Measurements from ENCODE around the gene CBX4.
A peak's percentile ranks its signal among the peaks of the same experiment; 100 is the strongest.

CBX4 gene

DNA sequence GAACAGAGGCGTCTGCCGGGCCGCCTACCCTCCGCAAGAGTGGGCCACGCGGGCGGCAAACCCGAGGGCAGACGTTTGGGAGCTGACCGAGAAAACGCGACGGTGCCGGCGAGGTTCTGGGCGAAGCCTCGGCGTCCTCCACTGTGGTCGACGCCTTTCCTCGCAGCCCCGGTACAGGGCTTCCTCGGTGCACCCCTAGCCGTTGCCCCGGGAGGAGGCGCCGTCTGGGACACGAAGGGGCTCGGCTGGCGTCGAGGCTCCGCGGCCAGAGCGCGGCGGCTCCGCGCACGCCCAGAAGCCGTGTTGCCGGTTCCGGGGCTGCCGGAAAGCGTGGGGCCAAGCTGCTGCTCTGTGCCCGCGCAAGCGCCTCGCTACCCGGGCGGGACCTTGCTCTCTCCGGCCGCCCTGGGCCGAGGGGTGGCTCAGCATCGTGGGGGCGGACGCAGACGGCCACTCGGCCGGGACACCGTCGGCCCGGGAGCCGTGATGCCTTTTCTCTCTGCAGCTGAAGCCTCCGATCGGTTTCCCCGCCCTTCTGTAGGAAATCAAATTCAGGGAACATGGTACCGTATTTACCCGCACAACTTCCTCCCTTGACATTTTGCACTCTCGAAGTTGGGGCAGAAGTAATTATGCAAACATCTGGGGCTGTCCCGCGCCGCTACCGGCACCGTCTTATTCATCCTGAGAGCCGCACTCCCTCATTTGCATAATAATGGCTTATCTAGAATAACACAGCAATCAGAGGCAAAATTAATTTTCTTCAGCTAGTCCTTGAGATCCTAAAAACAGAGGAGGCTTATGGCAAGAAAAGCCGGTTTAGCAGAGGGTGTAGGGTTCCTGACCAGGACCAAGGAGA lies 35.0 kb downstream of the CBX4 start:
- Histone ChIP-seq H3K4me3 (peak overlapping the region; percentile 14 to 63 (median 48); a peak in 19 of 20 replicates), H3K27ac (no peak overlapping the region), H3K27me3 (peaks cover 100% of the 10 kb centered on the region in 11 experiments), H3K4me1 (peaks cover 40 to 70% (median 53%) of the 10 kb centered on the region in 10 experiments), H3K36me3 (no peaks in the 10 kb centered on the region), H4K20me1 (peaks cover 0 to 99% (median 94%) of the 10 kb centered on the region in 11 experiments; a peak in 18 of 22 replicates), H3K4me2 (peak overlapping the region; percentile 56 to 91 (median 78)), H3K9me3 (replicated peaks in 1 of 11) (peaks cover 0 to 10% (median 0%) of the 10 kb centered on the region in 11 experiments; a peak in 2 of 22 replicates), H3K9ac (no peak overlapping the region)
- no peak for TF ChIP-seq Cebpa-rat (IDR thresholded peaks at IDR 0.05)

DNA sequence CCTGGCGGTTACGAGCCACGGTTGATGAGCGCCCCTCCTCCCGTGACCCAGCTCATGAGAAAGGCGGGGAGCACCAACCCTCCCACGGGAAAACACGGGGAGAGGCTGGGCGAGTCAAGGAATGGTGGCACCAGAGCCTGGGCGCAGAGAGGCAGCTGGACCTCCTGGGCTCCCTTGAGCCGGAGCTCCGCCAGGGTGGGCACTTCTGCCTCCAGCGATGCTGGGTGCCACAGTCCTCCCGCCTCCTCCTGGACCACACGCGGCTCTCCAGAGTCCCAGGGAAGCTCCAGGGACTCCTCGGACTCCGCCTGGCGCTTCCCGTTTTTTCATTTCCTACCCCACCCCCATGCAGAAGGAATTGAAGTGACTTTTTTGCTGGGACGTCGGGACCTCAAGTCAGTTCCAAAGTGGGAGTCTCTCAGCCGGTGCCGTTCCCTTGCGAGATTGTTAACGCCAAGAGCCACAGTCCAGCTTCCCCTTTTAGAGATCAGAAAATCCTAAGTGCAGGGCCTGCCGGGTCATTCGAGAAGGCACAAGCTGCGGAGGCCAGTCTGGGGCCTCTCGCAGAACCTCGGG lies 35.7 kb downstream of the CBX4 start:
- Histone ChIP-seq H3K9me3 (replicated peaks in 1 of 11) (peaks cover 0 to 10% (median 0%) of the 10 kb centered on the region in 11 experiments; a peak in 2 of 22 replicates), H3K36me3 (no peaks in the 10 kb centered on the region), H3K27me3 (peaks cover 100% of the 10 kb centered on the region in 11 experiments), H3K27ac (no peak overlapping the region), H4K20me1 (peaks cover 0 to 99% (median 94%) of the 10 kb centered on the region in 11 experiments; a peak in 18 of 22 replicates), H3K4me2 (peak overlapping the region; percentile 56 to 91 (median 78)), H3K4me1 (peaks cover 44 to 75% (median 59%) of the 10 kb centered on the region in 10 experiments), H3K9ac (no peak overlapping the region), H3K4me3 (peak overlapping the region; percentile 14 to 63 (median 46); a peak in 12 of 20 replicates)
- no peak for TF ChIP-seq Cebpa-rat (IDR thresholded peaks at IDR 0.05)

DNA sequence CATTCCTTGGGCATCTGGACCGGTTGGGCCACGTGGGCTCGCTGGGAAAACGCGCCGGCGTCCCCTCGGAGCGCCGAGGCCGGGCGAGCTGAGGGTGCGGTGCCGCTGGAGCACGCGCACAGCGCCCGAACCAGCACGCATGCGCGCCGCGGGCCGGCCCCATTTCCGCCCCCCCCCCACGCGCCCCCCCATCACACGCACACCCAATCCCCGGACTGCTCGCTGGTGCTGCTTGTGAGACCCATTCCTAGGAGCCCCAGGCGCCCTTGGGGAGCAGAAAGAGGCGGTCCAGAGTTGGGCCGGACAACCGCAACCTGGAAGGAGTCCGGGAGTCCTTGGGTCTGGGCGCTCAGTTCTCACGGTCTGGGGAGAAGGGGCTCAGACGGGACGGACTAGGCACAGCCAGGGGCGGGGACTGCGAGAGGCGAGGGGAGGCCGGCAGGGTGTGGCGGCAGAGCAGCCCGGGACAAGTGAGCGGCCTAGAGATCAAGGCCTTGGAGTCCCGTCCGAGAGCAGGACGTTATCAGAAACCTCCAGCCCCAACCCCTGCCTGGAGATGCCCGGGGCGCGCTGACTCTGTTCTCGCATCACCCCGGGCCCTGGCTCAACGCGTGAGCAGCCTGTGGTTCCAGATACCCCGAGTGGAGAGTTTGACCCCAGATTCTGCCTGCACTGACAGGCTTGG lies 36.4 kb downstream of the CBX4 start:
- Histone ChIP-seq H3K4me1 (peaks cover 51 to 81% (median 65%) of the 10 kb centered on the region in 10 experiments), H3K9ac (no peak overlapping the region), H3K27ac (no peak overlapping the region), H3K36me3 (no peaks in the 10 kb centered on the region), H3K4me2 (peak overlapping the region; percentile 45 to 91 (median 78); a peak in 21 of 22 replicates), H3K27me3 (peaks cover 100% of the 10 kb centered on the region in 11 experiments), H3K4me3 (peak overlapping the region in 4 of 10 experiments; percentile 7 to 63 (median 38); a peak in 4 of 20 replicates), H4K20me1 (peaks cover 0 to 99% (median 92%) of the 10 kb centered on the region in 11 experiments; a peak in 18 of 22 replicates), H3K9me3 (replicated peaks in 1 of 11) (peaks cover 0 to 10% (median 0%) of the 10 kb centered on the region in 11 experiments; a peak in 2 of 22 replicates)
- no peak for TF ChIP-seq Cebpa-rat (IDR thresholded peaks at IDR 0.05)

DNA sequence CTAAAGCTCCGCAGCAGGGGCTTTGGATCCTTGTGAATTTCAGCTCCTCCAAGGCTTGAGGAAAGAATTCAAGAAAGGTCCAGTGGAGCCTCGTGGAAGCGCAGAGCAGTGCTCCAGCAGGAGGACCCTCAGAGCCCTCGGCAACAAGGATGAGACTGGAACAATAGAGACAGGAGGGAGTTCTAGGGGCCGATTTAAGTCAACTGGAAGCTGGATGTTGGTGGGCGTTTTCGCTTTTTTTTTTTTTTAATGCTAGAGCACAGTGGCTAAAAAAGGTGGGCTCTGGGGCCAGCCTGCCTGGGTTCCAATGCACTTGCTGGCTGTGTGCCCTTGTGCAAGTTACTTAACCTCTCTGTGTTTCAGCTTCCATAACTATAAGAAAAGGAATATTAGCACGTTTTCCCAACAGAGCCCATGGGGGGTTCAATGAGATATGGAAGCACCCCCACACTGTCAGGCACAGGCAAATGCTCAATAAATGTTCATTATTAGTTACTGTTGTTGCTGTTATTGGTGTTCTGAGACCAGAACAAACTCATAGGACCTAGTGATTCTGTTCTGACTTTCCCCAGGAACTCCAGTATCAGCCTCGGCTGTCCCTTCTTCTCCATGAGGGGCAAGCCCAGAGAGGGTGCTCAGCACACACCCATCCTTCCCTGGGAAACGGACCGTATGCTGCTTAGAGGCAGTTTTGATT lies 37.1 kb downstream of the CBX4 start:
- H3K36me3 ChIP-seq, result no peaks in the 10 kb centered on the region
- no peak for TF ChIP-seq Cebpa-rat (IDR thresholded peaks at IDR 0.05)
- peaks cover 0 to 94% (median 85%) of the 10 kb centered on the region in 11 experiments; a peak in 18 of 22 replicates for H4K20me1 ChIP-seq
- H3K27ac ChIP-seq, result no peak overlapping the region
- H3K27me3 ChIP-seq, result peaks cover 95 to 97% (median 96%) of the 10 kb centered on the region in 11 experiments
- H3K9me3 ChIP-seq (replicated peaks in 1 of 11), result peaks cover 0 to 10% (median 0%) of the 10 kb centered on the region in 11 experiments; a peak in 2 of 22 replicates
- H3K4me3 ChIP-seq, result no peak overlapping the region
- no peak overlapping the region; a peak in 1 of 22 replicates for H3K4me2 ChIP-seq
- no peak overlapping the region for H3K9ac ChIP-seq
- H3K4me1 ChIP-seq, result peaks cover 53 to 83% (median 68%) of the 10 kb centered on the region in 10 experiments

DNA sequence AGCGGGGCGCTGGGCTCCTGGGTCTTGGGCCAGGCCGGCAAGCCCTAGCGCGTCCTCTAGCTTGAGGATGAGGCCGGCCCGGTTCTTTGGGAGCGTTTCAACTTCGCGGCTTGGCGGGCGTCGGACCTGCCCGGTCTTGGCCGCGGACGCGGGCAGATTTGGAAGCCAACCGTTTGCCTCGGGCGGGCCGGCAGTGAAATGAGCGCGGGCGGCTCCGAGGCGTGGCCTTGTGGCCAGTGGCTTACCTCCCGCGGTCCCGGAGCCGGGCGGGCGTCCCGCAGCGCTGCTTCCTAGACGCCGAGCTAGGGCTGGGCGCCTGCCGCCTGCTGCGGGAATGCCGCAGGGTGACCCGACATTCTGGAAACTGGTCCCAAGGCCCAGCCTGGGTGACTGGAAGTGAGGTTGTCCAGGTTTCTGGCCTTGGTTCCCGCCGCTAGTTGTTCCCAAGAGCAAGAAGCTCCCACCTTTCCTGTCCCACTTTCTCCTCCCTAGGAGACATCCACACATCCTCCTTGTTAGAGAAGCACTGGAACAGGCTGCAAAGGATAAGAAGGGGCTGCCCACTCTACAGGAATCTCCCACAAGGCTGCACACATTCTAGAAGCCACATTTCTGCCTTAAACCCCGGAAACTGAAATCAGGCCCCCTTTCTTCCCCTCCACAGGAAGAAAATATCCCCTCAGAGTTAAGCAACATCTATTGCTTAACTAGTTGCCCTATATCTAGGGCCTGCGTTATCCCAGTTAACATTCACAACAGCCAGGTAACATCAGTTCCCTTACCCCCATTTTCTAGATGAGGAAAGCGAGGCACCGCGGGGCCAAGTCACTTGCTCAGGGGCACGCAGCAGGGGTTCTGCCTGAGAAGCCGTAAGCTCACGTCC lies 37.8 kb downstream of the CBX4 start:
- Histone ChIP-seq H3K4me2 (peak overlapping the region; percentile 70 to 98 (median 90)), H3K4me3 (peak overlapping the region in 9 of 10 experiments; percentile 38 to 63 (median 45); a peak in 17 of 20 replicates), H3K27ac (no peak overlapping the region)

DNA sequence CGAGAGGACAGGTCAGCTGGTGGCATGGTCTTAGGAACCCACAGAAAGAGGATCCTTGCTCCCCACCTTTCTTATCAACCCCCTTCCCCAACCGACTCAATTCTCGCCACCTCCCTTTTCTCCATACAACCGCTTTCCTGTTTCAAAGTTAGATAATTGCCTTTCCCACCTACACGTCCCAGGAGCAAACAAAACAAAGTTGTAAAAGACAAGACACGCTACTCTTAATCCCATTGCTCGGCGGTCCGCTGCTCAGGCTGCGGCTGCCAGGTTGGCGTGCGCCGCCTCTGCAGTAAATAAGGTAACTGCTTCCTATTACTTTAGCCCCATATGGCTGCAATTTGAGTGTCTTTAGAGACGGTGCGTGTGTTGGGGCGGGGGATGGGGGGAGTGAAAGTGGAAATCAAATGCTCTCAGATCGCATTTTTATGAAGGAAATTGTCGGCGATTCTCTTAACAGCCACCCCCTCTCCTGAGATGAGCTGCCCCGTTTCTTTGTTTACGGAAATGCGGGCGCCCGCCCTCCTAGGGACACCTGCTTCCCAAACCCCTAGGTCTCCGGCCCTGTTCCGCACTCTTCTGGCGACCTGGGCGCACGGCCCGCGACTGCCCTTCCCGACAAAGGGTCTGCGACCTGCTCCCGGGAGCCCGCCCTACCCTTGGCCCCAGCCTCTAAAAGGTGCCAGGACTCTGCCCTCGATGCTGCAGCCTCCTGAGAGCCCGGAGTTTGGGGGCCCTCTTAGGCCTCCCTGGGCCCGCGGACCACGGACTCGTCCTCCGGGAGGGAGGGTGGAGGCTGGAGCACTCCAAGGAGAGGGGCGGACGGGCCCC lies 38.7 kb downstream of the CBX4 start:
- Histone ChIP-seq H3K4me1 (peaks cover 61 to 78% (median 70%) of the 10 kb centered on the region in 10 experiments), H3K9ac (peak overlapping the region in 1 of 11 experiments; percentile 25; a peak in 2 of 22 replicates), H3K4me3 (peak overlapping the region; percentile 38 to 63 (median 46)), H4K20me1 (peaks cover 0 to 88% (median 77%) of the 10 kb centered on the region in 11 experiments; a peak in 18 of 22 replicates), H3K27me3 (peaks cover 79 to 83% (median 80%) of the 10 kb centered on the region in 11 experiments), H3K36me3 (no peaks in the 10 kb centered on the region), H3K9me3 (replicated peaks in 1 of 11) (peaks cover 0 to 10% (median 0%) of the 10 kb centered on the region in 11 experiments; a peak in 2 of 22 replicates), H3K4me2 (peak overlapping the region; percentile 70 to 98 (median 90)), H3K27ac (no peak overlapping the region)
- TF ChIP-seq Cebpa-rat (IDR thresholded peaks at IDR 0.05), result no peak

More for the DNA sequence above, 37.8 kb downstream of the CBX4 start:
- Histone ChIP-seq H3K27me3 (peaks cover 88 to 89% (median 88%) of the 10 kb centered on the region in 11 experiments), H3K36me3 (no peaks in the 10 kb centered on the region), H3K4me1 (peaks cover 53 to 78% (median 68%) of the 10 kb centered on the region in 10 experiments), H3K9me3 (replicated peaks in 1 of 11) (peaks cover 0 to 10% (median 0%) of the 10 kb centered on the region in 11 experiments; a peak in 2 of 22 replicates), H4K20me1 (peaks cover 0 to 88% (median 78%) of the 10 kb centered on the region in 11 experiments; a peak in 18 of 22 replicates), H3K9ac (peak overlapping the region in 1 of 11 experiments; percentile 25; a peak in 1 of 22 replicates)
- TF ChIP-seq Cebpa-rat (IDR thresholded peaks at IDR 0.05), result no peak
